B cell (primary cell): ENCODE measurements around the gene ANKRD33. TPM values are rescaled to one million over a fixed set of nuclear protein-coding genes. Genes with fewer than 3 reads are reported as not detected.

Experiments used
- ATAC-seq: fragments of 200-7000 bp; cut with Tn5 transposase; one replicate; pipeline ENCODE4 v1.10.0; 2021; ENCODE audit warnings: low read depth, mild to moderate bottlenecking, moderate number of reproducible peaks, moderate library complexity
- CTCF ChIA-PET: fragments of 350-600 bp; sonication (Branson Sonifier 250); formaldehyde crosslinking; loops from one replicate; lab custom pipeline; 2021; ENCODE audit warnings: antibody characterized with exemption, inconsistent platforms; lab: Charles Lee
- POLR2A ChIA-PET: fragments of 350-600 bp; sonication (Branson Sonifier 250); formaldehyde crosslinking; loops from one replicate; lab custom pipeline; 2021; ENCODE audit warnings: antibody characterized with exemption; lab: Charles Lee
- DNase-seq: peaks from one replicate; pipeline ENCODE4 v3.0.0; 2013
- H2AFZ ChIP-seq: 2 replicates; pipeline ENCODE4 v1.6.1; 2012; ENCODE audit warnings: mild to moderate bottlenecking, low read depth, low read length; ENCODE audit not compliant: insufficient read depth, poor library complexity, severe bottlenecking
- H3K27ac ChIP-seq, 2 donors: 1 replicate in 1 of 2; 2 replicates in 1 of 2; pipeline ENCODE4 v1.5.1; 2012 to 2013; ENCODE audit warnings: low read length in 2 of 2, mild to moderate bottlenecking in 2 of 2, moderate library complexity in 1 of 2
- H3K27me3 ChIP-seq, 4 experiments: fragments of 200-600 bp in 1 of 4; sonication (generic) in 1 of 4; replicated peaks in 1 of 4; 1 replicate in 2 of 4; 2 replicates in 2 of 4; pipeline versions ENCODE4 v1.6.1 to v1.7.0; 2013 to 2016; ENCODE audit warnings: low read length in 3 of 4, mild to moderate bottlenecking in 2 of 4, mixed read lengths in 1 of 4, moderate library complexity in 1 of 4; ENCODE audit not compliant: insufficient read depth in 4 of 4, control insufficient read depth in 3 of 4; ENCODE audit errors: control extremely low read depth in 1 of 4
- H3K36me3 ChIP-seq, 2 experiments: replicated peaks in 1 of 2; 1 replicate in 1 of 2; 2 replicates in 1 of 2; pipeline versions ENCODE4 v1.6.1 to v1.7.1; 2013; ENCODE audit warnings: low read length in 1 of 2; ENCODE audit not compliant: insufficient read depth in 2 of 2, control insufficient read depth in 1 of 2; ENCODE audit errors: control extremely low read depth in 1 of 2, extremely low read depth in 1 of 2
- H3K4me1 ChIP-seq, 2 donors: fragments of 200-600 bp in 1 of 2; sonication (generic) in 1 of 2; 1 replicate in 1 of 2; 2 replicates in 1 of 2; pipeline versions ENCODE4 v1.5.1 to v1.6.1; 2013 to 2017; ENCODE audit warnings: low read length in 2 of 2; ENCODE audit not compliant: control insufficient read depth in 2 of 2, insufficient read depth in 2 of 2
- H3K4me2 ChIP-seq: replicated peaks from 2 replicates; pipeline ENCODE3; 2012; ENCODE audit warnings: mild to moderate bottlenecking, low read depth, low read length; ENCODE audit not compliant: poor library complexity, severe bottlenecking
- H3K4me3 ChIP-seq, 5 experiments: fragments of 200-600 bp in 1 of 5; sonication (generic) in 1 of 5; 1 replicate in 3 of 5; 2 replicates in 2 of 5; pipeline versions ENCODE4 v1.5.1 to v1.7.0; 2011 to 2016; ENCODE audit warnings: low read length in 4 of 5, mild to moderate bottlenecking in 4 of 5, low read depth in 2 of 5, control low read depth in 1 of 5, moderate library complexity in 1 of 5; ENCODE audit not compliant: insufficient read depth in 1 of 5; ENCODE audit errors: control extremely low read depth in 1 of 5, extremely low read depth in 1 of 5
- H3K79me2 ChIP-seq: fragments of 200-600 bp; sonication (generic); one replicate; pipeline ENCODE4 v1.6.0; 2016; ENCODE audit warnings: low read length; ENCODE audit not compliant: control insufficient read depth, insufficient read depth
- H3K9ac ChIP-seq: fragments of 200-600 bp; sonication (generic); 2 replicates; pipeline ENCODE4 v1.6.1; 2017; ENCODE audit warnings: mild to moderate bottlenecking, low read length, moderate library complexity
- H3K9me3 ChIP-seq, 3 donors: one replicate each; pipeline versions ENCODE4 v1.6.1 to v1.7.1; 2013; ENCODE audit warnings: low read length in 2 of 3; ENCODE audit not compliant: control insufficient read depth in 2 of 3, insufficient read depth in 1 of 3; ENCODE audit errors: control extremely low read depth in 1 of 3
- H4K20me1 ChIP-seq: 2 replicates; pipeline ENCODE4 v1.6.0; 2012; ENCODE audit warnings: mild to moderate bottlenecking, low read length; ENCODE audit not compliant: insufficient read depth, control insufficient read depth, poor library complexity, severe bottlenecking
- H3K27ac Mint-ChIP-seq: one replicate; pipeline ENCODE4 v1.8.0; 2021; ENCODE audit warnings: mixed read lengths
- H3K27me3 Mint-ChIP-seq: one replicate; pipeline ENCODE4 v1.8.0; 2021; ENCODE audit warnings: mixed read lengths
- H3K4me1 Mint-ChIP-seq: one replicate; pipeline ENCODE4 v1.8.0; 2021; ENCODE audit warnings: mixed read lengths
- H3K4me3 Mint-ChIP-seq: one replicate; pipeline ENCODE4 v1.8.0; 2021; ENCODE audit warnings: mixed read lengths
- H3K9me3 Mint-ChIP-seq: one replicate; pipeline ENCODE4 v1.8.0; 2022; ENCODE audit warnings: mixed read lengths; ENCODE audit not compliant: insufficient read depth
- EZH2 ChIP-seq: IDR thresholded peaks from 2 replicates; pipeline ENCODE4 v1.6.1; 2012; ENCODE audit warnings: borderline replicate concordance, low read depth, mild to moderate bottlenecking, moderate library complexity, low read length; ENCODE audit not compliant: insufficient read depth, poor library complexity, severe bottlenecking
- WGBS: methylation state at CpG from one replicate; pipeline ENCODE4 v1.1.5; 2013; ENCODE audit warnings: missing lambda C conversion rate; ENCODE audit not compliant: insufficient coverage; 5-methylcytosine and 5-hydroxymethylcytosine counted together
- intact Hi-C: fragments of 100-400 bp; cut with micrococcal nuclease; formaldehyde crosslinking; loops from one replicate; pipeline ENCODE4 v1.10.0; 2022
- polyA plus RNA-seq: library from polyadenylated mRNA; depleted of rRNA; stranded (reverse); fragments of >200 nt; gene quantifications from 2 replicates; pipeline ENCODE4 v1.2.3, GENCODE V29; 2012
- total RNA-seq, 2 donors: library from RNA; stranded (reverse); fragments of 120-200 nt in 1 of 2; gene quantifications; 1 replicate in 1 of 2; 2 replicates in 1 of 2; pipeline versions ENCODE4 v1.2.3 to v1.2.4, GENCODE V29; 2013 to 2022
- TF ChIP-seq, protein P1 (sequence below): fragments of 200-600 bp; IDR thresholded peaks from one replicate; pipeline ENCODE4 v1.8.0; 2022; ENCODE audit warnings: antibody characterized with exemption, mild to moderate bottlenecking

ANKRD33 gene
- total and polyA plus RNA-seq, 2 donors (not counting 1 experiment from before 2014, with no cell fraction given): not detected

DNA sequence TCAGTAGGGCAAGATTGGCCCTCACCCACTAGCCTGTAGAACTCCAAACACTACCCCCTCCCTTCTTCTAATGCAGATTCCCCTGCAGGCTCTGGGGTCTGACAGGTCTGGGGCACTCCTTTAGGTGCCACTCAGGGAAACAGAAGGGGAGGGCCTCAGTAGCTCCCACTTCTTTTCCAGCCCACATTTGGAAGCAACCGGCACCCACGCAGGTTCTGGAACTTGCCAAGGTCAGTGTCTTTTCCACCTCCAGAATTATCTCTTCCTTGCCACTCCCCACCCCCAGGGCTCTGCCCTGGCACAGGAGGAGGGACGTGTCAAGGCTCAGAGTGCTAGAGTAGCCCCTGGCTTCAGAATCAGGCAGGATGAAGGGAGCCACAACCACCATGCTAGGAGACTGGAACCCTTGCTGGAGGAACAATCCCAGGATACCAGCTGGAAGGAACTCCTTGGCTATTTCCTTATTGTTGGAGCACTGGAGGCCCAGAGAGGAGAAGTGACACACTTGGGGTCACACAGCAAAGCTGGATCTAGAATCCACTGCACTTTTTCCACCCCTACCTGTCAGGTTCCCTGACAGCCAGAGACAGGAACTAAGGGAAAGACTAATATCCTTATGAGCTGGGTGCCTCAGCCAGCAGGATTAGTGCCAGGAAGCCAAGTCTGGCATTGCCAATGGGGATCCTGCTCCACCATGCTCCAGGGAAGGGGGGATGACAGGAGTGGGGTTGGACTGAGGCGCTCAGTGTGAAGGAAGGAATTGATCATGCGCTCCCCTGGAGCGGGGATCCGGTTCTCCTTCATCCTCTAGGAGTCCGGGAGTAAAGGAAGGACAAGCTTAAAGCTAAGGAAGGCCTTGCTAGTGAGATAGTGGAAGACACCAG is 37.6 kb upstream of the ANKRD33 start:
- Histone ChIP-seq H3K36me3 (no peaks in the 10 kb centered on the region), H3K9ac (no peak overlapping the region), H2AFZ (no peak overlapping the region), H3K4me1 (peaks cover 22 to 27% of the 10 kb centered on the region in 2 donors), H3K79me2 (no peaks in the 10 kb centered on the region), H3K27ac (no peak overlapping the region), H3K4me3 (no peak overlapping the region), H3K4me2 (no peak overlapping the region), H3K9me3 (peaks cover 0 to 12% (median 0%) of the 10 kb centered on the region in 3 donors), H4K20me1 (no peaks in the 10 kb centered on the region), H3K27me3 (peaks cover 0 to 53% (median 14%) of the 10 kb centered on the region in 4 experiments)
- intact Hi-C loops: no loop called here
- no peaks in the 10 kb centered on the region for H3K9me3 Mint-ChIP-seq
- ChIA-PET POLR2A (no interaction called here), CTCF (no interaction called here)
- H3K27me3 Mint-ChIP-seq: peaks cover 48% of the 10 kb centered on the region
- WGBS: 85% methylated on average over 7 of the region's 8 CpGs
- H3K27ac Mint-ChIP-seq: no peak overlapping the region
- ATAC-seq: no peak
- peak overlapping the region; percentile 44 for H3K4me3 Mint-ChIP-seq
- no peak for DNase-seq
- H3K4me1 Mint-ChIP-seq: peaks cover 11% of the 10 kb centered on the region
- TF ChIP-seq, protein P1, sequence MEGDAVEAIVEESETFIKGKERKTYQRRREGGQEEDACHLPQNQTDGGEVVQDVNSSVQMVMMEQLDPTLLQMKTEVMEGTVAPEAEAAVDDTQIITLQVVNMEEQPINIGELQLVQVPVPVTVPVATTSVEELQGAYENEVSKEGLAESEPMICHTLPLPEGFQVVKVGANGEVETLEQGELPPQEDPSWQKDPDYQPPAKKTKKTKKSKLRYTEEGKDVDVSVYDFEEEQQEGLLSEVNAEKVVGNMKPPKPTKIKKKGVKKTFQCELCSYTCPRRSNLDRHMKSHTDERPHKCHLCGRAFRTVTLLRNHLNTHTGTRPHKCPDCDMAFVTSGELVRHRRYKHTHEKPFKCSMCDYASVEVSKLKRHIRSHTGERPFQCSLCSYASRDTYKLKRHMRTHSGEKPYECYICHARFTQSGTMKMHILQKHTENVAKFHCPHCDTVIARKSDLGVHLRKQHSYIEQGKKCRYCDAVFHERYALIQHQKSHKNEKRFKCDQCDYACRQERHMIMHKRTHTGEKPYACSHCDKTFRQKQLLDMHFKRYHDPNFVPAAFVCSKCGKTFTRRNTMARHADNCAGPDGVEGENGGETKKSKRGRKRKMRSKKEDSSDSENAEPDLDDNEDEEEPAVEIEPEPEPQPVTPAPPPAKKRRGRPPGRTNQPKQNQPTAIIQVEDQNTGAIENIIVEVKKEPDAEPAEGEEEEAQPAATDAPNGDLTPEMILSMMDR: no peak
- no peak for TF ChIP-seq EZH2

DNA sequence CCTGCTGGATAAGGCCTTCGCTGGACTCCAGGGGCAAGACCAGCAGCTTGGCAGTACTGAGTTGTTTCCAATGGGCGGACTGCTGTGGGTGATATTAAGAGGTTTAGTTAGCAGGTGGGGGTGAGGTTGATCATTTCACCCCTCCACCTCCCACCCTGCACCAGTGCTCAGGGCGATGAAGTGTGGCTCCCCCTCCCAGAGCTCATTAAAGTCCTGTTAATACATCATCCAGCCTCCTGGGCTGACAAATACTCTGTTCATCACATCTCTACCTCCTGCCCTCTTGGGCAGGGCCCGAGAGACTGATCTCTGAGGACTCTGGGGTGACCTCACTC is 37.0 kb upstream of the ANKRD33 start:
- H3K4me1 Mint-ChIP-seq: peaks cover 11% of the 10 kb centered on the region
- peaks cover 0 to 12% (median 0%) of the 10 kb centered on the region in 3 donors for H3K9me3 ChIP-seq
- H3K4me3 Mint-ChIP-seq: no peak overlapping the region
- no peaks in the 10 kb centered on the region for H3K79me2 ChIP-seq
- CTCF ChIA-PET: no interaction called here
- H3K27me3 Mint-ChIP-seq: peaks cover 45% of the 10 kb centered on the region
- intact Hi-C loops: no loop called here
- H3K4me2 ChIP-seq: no peak overlapping the region
- H3K9ac ChIP-seq: no peak overlapping the region
- no peak overlapping the region for H3K4me3 ChIP-seq
- peaks cover 0 to 51% (median 13%) of the 10 kb centered on the region in 4 experiments for H3K27me3 ChIP-seq
- no peak overlapping the region for H3K27ac Mint-ChIP-seq
- H3K27ac ChIP-seq: no peak overlapping the region
- no peak for TF ChIP-seq EZH2
- TF ChIP-seq, protein P1: no peak
- DNase-seq (no peak), ATAC-seq (no peak)
- no peak overlapping the region for H2AFZ ChIP-seq
- no peaks in the 10 kb centered on the region for H3K9me3 Mint-ChIP-seq
- 52% methylated on average over 2 of the region's 4 CpGs for WGBS
- H4K20me1 ChIP-seq: no peaks in the 10 kb centered on the region
- H3K4me1 ChIP-seq: peaks cover 21 to 27% of the 10 kb centered on the region in 2 donors
- POLR2A ChIA-PET: interaction anchor here (0.6 kb wide), 2 partner anchors 75 to 1214 kb away, joined by 8 read pairs; no protein-coding TSS in a partner anchor
- H3K36me3 ChIP-seq: no peaks in the 10 kb centered on the region
